LHCN-M2 (cell line): Measurements from ENCODE around the gene PFAS. TPM values are rescaled to one million over a fixed set of nuclear protein-coding genes. Genes with fewer than 3 reads are reported as not detected.
A peak's percentile ranks its signal among the peaks of the same experiment; 100 is the strongest.
"Not testable (repeated sequence)": the region's sequence is repeated elsewhere in the genome, so short reads cannot be mapped to it uniquely, and the experiment has no call there.

Source experiments
- DNase-seq: peaks from one replicate; pipeline ENCODE4 v3.0.0-alpha.2; 2012; ENCODE audit warnings: low read depth
- polyA plus RNA-seq: library from polyadenylated mRNA; unstranded; fragments of >200 nt; gene quantifications from one replicate; pipeline ENCODE4 v1.2.1, GENCODE V29; 2012; ENCODE audit warnings: missing spikeins
- total RNA-seq: library from RNA; depleted of rRNA; stranded (reverse); fragments of >200 nt; gene quantifications from 2 replicates; pipeline ENCODE4 v1.2.3, GENCODE V29; 2014; rRNA removed

PFAS gene
- 34.7 and 44.2 TPM in 2 replicates for total RNA-seq
- 12.2 TPM for polyA plus RNA-seq

GRCh38 chr17:8248751-8249607 is at the start of gene PFAS:
Gene PFAS, plus strand, starts transcription at chr17:8249289. Its CDS starts 4,649 bp downstream, at chr17:8253938.
- DNase-seq, result peak; percentile 90

GRCh38 chr17:8204761-8205555 is 44.1 kb upstream of the PFAS start:
- DNase-seq, result no peak

GRCh38 chr17:8206536-8206935 is 42.6 kb upstream of the PFAS start:
- no peak for DNase-seq

GRCh38 chr17:8209907-8210760 is 39.0 kb upstream of the PFAS start, which contains the start of gene AURKB:
Gene AURKB, minus strand, starts transcription at chr17:8210575. Its CDS starts 351 bp downstream, at chr17:8210224.
- peak; percentile 98 for DNase-seq

- no peak for DNase-seq
Observed at GRCh38 chr17:8210761-8211458, 38.2 kb upstream of the PFAS start.

GRCh38 chr17:8212312-8213180 is 36.5 kb upstream of the PFAS start:
- DNase-seq, result peak; percentile 81

GRCh38 chr17:8214000-8214399 is 35.1 kb upstream of the PFAS start:
- not testable (repeated sequence) for DNase-seq

GRCh38 chr17:8220783-8221662 is 28.1 kb upstream of the PFAS start:
- DNase-seq, result peak; percentile 94

- peak; percentile 90 for DNase-seq
Observed at GRCh38 chr17:8221663-8222379, 27.3 kb upstream of the PFAS start.

GRCh38 chr17:8222380-8222629 is 26.8 kb upstream of the PFAS start:
- DNase-seq, result no peak

- DNase-seq, result peak; percentile 94
Observed at GRCh38 chr17:8222630-8223355, 26.3 kb upstream of the PFAS start.

GRCh38 chr17:8223356-8224126 is 25.5 kb upstream of the PFAS start:
- DNase-seq, result peak; percentile 66

- no peak for DNase-seq
Observed at GRCh38 chr17:8224891-8225812, 23.9 kb upstream of the PFAS start.

- peak; percentile 86 for DNase-seq
Observed at GRCh38 chr17:8225813-8226535, 23.1 kb upstream of the PFAS start.
